ENCODE measurements around the gene UCP2. TPM values are rescaled to one million over a fixed set of nuclear protein-coding genes. Genes with fewer than 3 reads are reported as not detected.

UCP2 gene
- 10 to 100 TPM; 21.6 to 30.2 TPM for total RNA-seq
- long read RNA-seq, partial matches to known transcripts: 0 of 2 reads
- long read RNA-seq, other reads (novel, unspliced or antisense): 0 of 2 reads

DNA sequence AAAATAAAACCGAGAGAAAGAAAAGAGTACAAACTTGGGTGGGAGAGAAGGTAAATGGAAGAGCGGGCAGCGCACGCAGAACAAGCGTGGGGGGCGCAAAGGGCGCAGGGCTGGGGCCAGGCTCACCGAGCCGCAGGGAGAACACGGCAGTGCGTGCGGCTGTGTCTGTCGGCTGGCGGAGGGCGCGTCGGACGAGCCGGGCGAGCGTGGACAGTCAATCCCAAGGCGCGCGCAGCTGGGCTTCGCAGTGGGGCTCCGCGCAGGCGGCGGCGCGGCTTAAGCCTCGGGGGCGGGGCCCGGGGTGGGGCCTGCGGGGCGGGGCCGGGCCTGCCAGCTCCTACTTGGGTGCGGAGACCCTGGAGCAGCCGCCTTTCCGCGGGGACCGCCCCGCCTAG lies at the start of gene UCP2:
UCP2 (minus strand) TSS at position 249 of the 395 bp plus-strand sequence. CDS start 4,465 bp downstream, outside the sequence.
- intact Hi-C loops (cut with DNase I): no loop called here
- peak; percentile 89 for DNase-seq
- ATAC-seq: peak; percentile 91 to 96

- DNase-seq (no peak), ATAC-seq (peak; percentile 16 to 38)
- intact Hi-C loops (cut with DNase I): no loop called here
Measured at GRCh38 chr11:74030723-74031676, 48.4 kb upstream of the UCP2 start.

GRCh38 chr11:74025467-74026166 lies 43.0 kb upstream of the UCP2 start:
- intact Hi-C loops (cut with DNase I): no loop called here
- DNase-seq (no peak), ATAC-seq (no peak)

- intact Hi-C loops (cut with DNase I): no loop called here
- DNase-seq (peak; percentile 74), ATAC-seq (peak; percentile 46 to 56)
Measured at GRCh38 chr11:74024261-74025029, 41.8 kb upstream of the UCP2 start.

- intact Hi-C loops (cut with DNase I): no loop called here
- peak in 1 of 2 donors; percentile 15 for ATAC-seq
Measured at GRCh38 chr11:74023276-74023675, 40.6 kb upstream of the UCP2 start.

DNA sequence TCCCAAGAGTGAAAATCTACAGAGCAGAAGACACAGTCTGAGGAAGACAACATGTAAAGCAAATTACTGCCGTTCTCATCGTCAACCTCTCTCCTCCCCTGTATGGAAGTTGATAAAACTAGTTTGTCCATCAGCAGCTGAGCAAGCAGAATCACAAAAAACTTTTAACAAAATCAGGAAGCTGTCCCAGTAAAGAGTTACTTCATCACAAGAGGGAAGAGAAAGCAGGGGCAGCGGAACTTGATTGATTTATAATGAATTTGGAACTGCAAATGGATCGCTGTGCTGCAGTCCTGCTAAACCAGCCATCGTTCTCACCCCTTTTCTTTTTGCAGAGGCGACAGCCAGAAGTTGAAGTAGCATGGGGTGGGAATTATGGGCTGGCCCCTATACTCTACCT lies 39.9 kb upstream of the UCP2 start:
- no peak for DNase-seq
- intact Hi-C loops (cut with DNase I): no loop called here
- no peak for ATAC-seq

More at GRCh38 chr11:74023276-74023675, 40.6 kb upstream of the UCP2 start:
- DNase-seq: no peak

GRCh38 chr11:74021998-74022397 lies 39.4 kb upstream of the UCP2 start:
- intact Hi-C loops (cut with DNase I): no loop called here
- no peak for ATAC-seq
- no peak for DNase-seq

DNA sequence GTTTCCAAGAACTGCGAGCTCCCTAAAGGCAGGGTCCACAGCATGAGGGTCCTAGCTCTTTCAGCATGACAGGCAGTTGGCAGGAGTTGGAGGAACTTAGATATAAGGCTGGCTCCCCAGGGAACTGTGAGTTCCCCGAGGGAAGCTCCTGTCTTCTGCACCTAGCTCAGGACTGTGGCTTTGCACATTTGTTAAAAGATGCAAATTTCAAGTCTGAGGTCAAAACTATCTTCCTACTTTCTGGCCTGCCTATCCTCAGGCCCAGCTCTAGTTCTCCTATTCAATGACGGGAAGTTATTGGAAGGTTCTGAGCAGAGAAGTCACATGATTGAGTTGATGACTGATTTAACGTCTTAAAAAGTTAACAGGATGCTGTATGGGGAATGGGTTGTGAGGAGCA lies 37.9 kb upstream of the UCP2 start:
- ATAC-seq (no peak), DNase-seq (no peak)
- intact Hi-C loops (cut with DNase I): no loop called here

DNA sequence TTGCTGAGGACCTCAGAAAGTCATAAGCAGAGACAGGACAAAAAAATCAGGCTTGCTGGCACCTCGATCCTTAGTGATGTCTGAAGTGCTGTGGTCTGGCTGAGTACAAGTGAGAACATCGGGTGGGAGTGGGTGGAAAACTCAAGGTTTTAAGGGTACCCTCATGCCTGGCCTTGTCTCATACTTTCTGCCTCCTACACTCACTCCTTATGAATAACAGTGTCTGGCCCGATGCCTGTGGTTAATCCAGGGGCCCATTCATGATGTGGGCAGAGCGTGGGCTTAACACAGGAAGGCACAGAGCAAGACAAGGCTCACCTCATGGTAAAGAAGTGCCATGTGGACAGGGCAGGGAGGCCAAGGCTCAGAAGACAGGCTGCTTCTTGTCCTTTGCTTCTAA lies 37.2 kb upstream of the UCP2 start:
- ATAC-seq: no peak
- DNase-seq: no peak
- intact Hi-C loops (cut with DNase I): no loop called here

DNA sequence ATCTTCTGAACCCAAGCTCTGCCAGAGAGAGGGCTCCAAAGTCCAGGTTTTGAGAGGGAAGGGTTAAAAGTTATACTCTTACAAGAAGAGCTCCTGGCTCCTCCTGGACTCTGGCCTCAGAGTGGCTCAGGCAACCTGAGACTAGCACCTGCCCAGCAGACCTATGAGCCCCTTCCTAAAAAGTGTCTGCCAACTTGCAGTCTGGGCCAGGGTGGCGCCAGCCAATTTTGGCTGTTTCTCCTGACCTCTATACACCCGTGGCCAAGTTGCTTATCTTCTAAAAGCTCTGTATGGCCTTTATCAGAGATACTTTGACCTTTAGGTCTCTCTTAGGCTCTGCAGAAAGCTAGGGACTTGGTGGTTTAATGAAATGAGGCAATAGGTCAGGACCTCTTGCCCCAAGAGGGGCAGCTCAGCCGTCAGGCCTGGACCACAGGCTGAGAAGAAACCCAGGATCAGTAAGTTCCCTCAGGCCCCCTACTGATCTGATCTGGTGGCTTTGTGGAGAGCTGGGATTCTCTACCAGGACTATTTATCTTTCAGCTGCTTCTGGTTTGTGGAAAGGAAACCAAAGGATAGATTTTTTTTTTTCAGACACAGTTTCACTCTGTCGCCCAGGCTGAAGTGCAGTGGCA lies 36.6 kb upstream of the UCP2 start:
- intact Hi-C loops (cut with DNase I): no loop called here
- DNase-seq (no peak), ATAC-seq (peak in 1 of 2 donors; percentile 6)

GRCh38 chr11:74018331-74019005 lies 35.8 kb upstream of the UCP2 start:
- DNase-seq (peak; percentile 92), ATAC-seq (peak; percentile 91 to 97)
- intact Hi-C loops (cut with DNase I): no loop called here

DNA sequence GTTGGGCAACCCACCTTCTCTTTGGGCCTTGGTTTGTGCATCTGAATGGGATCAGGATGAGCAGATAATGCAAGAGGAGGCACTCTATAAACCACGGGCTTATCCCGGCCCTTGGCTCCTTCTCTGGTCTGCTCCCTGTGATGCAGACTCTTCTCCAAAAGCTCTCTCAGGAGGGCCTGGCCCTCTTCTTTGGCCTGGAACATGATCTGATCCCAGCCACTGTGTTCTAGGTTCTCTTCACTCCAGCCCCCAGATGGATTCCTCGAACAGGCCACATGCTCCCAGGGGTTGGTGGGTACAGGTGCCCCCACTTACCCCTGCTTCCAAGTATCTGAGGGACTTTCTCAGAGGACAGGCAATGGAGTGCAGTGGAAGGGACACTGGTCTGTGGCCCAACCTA lies 35.0 kb upstream of the UCP2 start:
- intact Hi-C loops (cut with DNase I): no loop called here
- DNase-seq (no peak), ATAC-seq (no peak)

DNA sequence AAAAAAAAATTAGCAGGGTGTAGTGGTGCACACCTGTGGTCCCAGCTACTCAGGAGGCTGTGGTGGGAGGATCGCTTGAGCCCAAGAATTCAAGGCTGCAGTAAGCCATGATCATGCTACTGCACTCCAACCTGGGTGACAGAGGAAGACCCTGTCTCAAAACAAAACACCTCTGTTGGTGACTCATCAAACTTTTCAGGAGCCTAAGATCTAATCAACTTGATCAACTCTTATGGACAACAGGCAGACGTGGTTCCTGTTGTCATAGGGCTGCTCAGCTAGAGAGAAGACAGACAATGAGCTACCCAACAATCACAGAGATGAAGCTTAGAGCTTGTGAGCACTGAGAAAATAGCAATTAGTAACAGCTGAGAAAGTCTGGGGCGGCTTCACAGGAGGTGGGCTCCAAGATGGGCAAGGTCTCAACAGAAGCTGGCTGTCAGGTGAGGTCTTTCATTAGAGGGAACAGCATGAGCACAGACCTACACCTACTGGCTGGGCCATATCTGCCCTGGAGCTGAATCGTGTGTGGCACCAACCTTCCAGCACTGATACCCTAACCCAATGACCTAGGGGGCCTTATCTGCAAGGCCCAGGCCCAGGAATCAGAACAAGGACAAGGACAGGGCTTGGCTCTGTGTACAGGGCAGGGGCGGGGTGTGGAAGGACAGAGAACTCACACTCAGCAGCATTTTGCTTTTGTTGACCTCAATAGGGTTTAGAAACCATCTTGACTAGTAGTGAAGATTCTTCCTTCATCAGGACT lies 33.5 kb upstream of the UCP2 start:
- DNase-seq (no peak), ATAC-seq (no peak)
- intact Hi-C loops (cut with DNase I): no loop called here

DNA sequence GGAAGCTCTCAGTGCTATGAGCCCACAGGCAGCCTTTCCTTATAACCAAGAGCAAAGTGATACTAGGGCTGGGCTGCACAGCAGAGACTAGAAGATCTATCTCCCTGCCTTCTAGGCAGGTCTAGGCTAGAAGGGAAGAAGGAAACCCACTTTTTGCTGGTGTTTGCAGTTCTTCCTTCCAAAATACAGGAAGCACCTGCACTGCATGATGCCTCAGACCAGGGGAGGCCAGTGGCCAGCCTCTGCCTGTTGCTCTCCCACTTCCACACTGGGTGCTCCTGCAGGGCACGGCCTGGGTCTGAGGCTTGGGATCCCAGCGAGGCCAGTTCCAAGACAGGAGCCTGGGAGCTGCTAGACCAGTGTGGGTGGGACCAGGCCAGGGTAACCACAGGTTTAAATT lies 32.2 kb upstream of the UCP2 start:
- intact Hi-C loops (cut with DNase I): no loop called here
- ATAC-seq: no peak
- DNase-seq: no peak

DNA sequence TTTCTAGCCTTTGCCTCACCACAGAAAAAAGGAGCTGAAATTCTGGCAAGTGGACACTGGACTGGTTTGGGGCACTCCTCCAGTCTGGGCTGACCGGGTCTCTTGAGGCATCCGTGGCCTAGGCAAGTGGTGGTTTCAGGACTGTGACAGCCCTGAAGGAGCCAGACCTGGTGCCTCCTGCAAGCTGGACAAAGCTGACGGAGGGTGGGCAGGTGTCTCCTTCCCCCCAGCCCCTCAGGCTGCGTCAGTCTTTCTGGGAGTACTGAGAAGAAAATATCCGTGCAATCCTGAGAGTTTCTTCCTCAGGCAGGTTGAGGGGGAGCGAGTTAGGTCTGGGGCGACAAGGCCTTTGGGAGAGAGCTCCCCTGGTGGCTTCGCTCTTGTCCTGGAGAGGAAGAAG lies 30.5 kb upstream of the UCP2 start:
- DNase-seq: no peak
- no peak for ATAC-seq
- intact Hi-C loops (cut with DNase I): no loop called here

DNA sequence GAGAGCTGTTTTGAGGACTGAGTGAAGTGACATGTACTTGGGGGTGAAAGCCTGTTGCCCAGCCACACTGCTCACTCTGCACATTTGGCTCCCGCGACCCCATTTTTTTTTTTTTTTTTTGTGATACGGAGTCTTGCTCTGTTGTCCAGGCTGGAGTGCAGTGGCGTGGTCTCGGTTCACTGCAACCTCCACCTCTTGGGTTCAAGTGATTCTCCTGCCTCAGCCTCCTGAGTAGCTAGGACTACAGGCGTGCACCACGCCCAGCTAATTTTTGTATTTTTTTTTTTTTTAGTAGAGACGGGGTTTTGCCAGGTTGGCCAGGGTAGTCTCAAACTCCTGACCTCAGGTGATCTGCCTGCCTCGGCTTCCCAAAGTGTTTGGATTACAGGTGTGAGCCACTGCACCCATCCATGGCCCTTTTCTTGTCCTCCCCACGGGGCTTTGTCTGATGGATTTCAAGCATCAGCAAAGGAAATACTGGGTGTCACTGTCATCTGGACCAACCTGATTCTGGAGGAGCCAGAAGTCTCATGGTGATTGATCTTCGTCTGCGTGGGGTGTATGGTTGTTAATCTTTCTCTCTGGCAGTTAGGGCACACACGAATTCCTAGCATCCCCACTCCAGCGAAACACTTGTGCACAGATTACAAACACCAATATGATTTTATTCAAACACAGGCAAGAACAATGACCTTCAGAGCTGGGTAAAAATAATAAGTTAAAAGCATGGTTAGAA lies 29.6 kb upstream of the UCP2 start:
- ATAC-seq (no peak), DNase-seq (no peak)
- intact Hi-C loops (cut with DNase I): no loop called here
